Cerebellar nuclear complex (tissue), 1 donor: Measurements from ENCODE around the gene CFAP44.
"Not testable (repeated sequence)": the region's sequence is repeated elsewhere in the genome, so short reads cannot be mapped to it uniquely, and the experiment has no call there.

Experiments
- DNase-seq, 2 experiments: peaks; one replicate each; lab custom pipeline; 2025; lab: John Stamatoyannopoulos, UW

Gene CFAP44

DNA sequence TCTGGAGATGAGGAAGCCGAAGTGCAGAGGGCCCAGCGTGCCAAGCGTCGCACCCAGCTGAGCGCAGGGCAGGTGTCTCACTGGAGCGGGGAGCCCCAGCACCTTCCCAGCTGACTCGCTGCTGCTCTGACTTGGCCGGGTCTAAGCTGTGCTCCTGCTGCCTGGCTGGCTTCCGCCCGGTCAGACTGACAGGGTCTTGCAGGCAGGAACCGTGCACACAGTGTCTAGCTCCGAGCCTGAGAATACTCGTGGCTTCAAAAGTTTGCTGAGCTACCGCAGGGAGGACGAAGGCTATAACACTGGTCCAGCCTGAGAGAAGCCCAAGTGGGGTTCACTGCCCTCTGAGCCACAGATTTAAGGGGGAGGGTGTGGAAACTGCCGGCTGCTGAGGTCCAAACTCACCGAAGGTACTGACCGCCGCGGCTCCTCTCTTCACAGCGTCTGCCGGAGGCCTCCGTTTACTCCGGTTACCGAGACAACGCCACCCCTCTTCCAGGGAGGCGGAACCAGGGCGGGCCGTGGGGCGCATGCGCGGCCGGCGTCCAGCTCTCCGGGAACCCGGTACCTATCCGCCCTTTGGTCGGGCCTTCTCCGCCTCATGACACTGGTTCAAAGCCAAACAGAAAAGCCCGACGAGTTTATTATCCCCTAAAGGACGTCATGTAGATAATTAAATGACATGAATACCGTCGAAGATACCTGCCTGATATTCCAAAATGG is at the start of gene CFAP44:
Gene CFAP44, minus strand, starts transcription at position 443 of the 720 bp plus-strand sequence. CDS start 7,829 bp downstream, outside the sequence.
- DNase-seq, result no peak

GRCh38 chr3:113485161-113485609 is 43.9 kb upstream of the CFAP44 start:
- DNase-seq, result no peak

DNA sequence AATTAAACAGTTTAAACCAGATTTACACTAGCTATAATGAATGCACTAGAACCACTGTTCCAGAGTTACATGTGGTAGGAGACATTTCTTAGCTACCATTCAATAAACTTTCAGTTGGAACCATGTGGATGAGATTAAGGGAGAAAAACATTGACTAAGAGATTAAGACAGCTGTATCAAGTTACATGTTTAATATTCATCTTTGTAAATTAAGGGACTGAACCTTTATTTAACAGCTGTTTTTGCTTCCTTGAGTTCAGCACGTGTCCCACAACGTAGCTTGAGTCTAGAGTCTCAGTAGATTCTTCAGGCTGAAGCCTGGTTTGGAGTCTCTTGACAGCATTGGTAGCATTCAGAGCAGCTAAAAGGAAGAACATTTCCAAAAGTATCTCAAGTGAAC is 27.2 kb upstream of the CFAP44 start:
- DNase-seq, result no peak

- no peak for DNase-seq
These were observed 20.2 kb upstream of the CFAP44 start for GRCh38 chr3:113461488-113461887.

DNA sequence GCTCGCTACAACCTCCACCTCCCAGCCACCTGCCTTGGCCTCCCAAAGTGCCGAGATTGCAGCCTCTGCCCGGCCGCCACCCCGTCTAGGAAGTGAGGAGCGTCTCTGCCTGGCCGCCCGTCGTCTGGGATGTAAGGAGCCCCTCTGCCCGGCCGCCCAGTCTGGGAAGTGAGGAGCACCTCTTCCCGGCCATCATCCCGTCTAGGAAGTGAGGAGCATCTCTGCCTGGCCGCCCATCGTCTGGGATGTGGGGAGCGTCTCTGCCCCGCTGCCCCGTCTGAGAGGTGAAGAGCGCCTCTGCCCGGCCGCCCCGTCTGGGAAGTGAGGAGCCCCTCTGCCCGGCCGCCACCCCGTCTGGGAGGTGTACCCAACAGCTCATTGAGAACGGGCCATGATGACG is 17.3 kb upstream of the CFAP44 start:
- not testable (repeated sequence) for DNase-seq

DNA sequence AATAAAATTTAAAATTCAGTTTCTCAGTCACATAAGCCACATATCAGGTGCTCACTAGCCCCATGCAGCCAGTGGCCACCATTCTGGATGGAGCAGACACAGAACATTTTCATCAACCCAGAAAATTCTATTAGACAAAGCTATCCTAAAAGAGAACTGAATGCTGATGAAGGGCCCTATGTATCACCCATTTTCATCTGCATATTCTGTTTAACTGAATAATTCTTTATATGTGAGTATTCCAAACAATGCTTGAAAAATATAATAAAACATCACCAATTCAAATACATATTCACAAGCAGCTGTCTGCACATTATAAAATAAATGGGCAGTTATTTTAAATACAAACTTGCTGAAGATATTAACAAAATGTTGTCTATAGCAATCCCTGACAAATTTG is 14.2 kb upstream of the CFAP44 start:
- no peak for DNase-seq

DNA sequence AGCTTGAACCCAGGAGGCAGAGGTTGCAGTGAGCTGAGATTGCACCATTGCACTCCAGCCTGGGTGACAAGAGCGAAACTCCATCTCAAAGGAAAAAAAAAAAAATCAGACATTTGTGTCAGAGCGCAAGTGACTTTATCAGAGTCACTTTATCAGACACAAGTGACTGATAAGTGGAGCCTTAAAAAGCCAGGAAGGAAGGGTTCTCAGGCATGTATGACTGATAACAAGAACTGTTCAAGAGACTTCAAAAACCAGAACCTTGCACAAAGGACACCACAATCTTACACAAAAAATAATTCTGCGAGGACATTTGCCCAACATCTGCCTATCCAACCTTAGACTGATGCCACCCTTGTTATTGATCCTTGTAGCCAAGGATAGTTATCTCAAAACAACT is 13.3 kb upstream of the CFAP44 start:
- DNase-seq, result no peak

GRCh38 chr3:113454057-113454456 is 12.8 kb upstream of the CFAP44 start:
- no peak for DNase-seq

DNA sequence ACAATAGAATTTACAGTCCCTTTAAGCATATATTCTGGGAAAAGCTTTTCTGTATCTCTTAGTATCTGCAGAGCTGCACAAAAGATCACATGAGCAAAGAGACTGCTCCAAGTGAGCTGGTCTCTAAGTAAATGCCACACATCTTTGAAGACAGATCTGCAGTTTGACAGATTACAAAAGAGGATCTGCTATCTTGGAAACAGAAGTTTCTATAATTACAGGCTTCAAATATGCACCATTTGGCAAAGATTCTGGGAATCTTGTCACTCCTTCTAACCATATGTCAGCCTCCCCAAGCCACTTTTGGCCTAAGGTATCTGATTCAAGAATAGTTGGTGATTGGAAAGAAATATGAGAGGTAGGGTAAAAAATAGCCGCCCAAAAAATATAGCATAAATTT is 9.6 kb upstream of the CFAP44 start:
- no peak for DNase-seq

DNA sequence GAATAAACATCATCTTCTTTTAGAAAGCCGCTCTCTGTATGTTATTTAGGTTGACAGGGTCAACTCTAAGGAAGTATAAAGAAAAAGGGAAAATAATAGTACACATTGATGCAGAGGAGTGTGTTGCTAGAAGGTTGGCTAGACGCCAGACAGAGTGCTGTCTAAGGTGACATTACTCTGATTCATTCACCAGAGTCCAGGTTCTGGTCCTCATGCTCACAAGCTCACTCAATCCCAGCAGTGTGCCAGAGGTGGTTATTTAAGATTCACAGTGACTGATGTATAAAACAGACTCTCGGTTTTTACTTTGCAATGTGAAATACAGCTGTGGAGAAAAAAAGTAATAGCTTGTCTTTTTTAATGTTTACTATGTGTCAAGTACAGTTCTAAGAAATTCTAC is 1.7 kb downstream of the CFAP44 start:
- DNase-seq, result no peak

- DNase-seq, result no peak
These were observed 3.1 kb downstream of the CFAP44 start for GRCh38 chr3:113438224-113438623.

GRCh38 chr3:113437411-113437810 is 3.9 kb downstream of the CFAP44 start:
- no peak for DNase-seq

- DNase-seq, result no peak
These were observed 4.5 kb downstream of the CFAP44 start for GRCh38 chr3:113436809-113437208.

DNA sequence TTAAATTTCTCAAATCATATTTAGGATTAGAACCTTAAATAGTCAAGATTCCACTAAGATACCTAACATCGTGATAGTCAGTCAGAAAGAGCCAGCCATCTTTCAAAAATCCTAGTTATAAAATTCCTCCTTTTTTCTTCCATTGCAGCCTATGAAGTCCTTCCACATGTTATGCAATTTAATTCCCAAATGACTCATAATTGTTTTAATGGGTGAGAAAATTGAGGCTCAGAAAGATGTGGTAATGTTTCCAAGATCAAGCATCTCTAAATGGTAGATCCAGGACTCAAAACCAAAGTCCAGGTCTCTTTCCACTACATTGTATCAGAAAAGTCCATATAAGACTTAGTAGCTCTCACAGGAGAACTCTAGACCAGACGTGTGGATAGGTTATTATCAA is 9.5 kb downstream of the CFAP44 start:
- DNase-seq, result no peak

DNA sequence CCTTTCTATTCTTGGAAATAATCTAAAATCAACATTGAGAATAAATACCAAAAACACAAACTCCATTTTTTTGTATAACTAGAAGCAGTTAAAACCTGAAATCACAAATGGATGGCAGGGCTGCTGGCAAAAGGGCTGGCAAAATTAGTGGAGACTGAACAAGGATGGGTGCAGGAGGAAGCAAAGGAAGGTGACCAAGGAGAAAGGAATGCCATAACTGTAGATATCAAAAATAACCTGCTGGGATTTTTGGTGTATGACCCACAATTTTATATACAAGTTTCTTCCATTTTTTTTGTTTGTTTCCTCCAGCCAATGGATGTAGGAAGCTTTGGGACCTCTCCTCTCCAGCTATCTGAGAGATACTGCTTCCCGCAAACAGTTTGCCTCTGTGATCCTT is 12.7 kb downstream of the CFAP44 start:
- no peak for DNase-seq

GRCh38 chr3:113423699-113424098 is 17.6 kb downstream of the CFAP44 start:
- no peak for DNase-seq

DNA sequence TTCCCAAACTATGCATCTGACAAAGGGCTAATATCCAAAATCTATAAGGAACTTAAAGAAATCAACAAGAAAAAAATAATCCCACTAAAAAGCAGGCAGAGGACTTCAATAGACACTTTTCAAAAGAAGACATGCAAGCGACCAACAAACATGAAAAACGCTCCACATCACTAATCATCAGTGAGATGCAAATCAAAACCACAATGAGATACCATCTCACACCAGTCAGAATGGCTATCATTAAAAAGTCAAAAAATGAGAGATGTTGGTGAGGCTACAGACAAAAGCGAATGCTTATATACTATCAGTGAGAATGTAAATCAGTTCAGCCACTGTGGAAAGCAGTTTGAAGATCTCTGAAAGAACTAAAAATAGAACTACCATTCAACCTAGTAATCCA is 20.2 kb downstream of the CFAP44 start:
- DNase-seq, result no peak

DNA sequence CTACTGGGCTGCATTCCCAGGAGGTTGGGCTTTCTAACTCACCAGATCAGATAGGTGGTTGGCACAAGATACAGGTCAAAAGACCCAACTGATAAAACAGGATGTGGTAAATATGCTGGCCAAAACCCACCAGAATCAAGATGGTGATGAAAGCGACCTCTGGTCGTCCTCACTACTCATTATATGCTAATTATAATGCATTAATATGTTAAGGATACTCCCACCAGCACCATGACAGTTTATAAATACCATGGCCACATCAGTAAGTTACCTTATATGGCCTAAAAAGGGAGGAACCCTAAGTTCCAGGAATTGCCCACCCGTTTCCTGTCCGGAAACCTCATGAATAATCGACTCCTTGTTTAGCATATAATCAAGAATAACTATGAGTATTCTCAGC is 31.6 kb downstream of the CFAP44 start:
- DNase-seq, result no peak

DNA sequence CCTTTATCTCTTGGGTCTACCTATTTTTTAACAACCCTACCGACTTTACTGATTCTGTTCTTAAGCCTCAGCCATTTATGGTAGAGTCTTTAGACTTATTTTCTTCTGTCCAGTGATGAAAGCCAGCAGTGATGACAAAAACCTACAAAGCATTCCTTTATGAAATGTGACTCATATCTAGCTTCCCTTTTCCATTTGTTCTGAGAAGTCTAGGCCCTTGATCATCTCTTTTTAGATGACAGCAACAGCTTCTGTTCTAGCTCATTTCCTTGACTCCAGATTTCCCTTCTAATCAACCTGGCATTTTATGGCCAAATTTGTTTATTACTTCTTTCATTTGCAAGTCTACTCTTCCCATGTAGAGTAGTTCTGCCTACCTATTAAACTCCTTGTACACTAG is 36.1 kb downstream of the CFAP44 start:
- DNase-seq, result no peak

DNA sequence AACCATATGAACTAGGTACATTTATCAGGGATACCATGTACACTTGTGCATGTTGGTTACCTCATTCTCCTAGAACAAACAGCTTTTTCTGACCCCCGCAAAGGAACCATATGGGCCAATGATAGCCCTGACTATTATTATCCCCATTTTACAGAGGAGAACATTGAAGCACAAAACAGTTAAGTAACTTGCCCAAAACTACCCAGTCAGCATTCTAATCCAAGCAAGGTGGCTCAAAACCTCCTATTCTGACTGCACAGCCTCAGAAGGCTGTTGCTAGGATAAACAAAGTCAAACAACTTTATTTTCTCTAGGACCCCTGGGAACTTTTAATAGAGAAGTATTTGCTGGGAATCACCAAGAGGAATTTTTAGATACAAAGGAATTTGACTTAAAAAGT is 36.7 kb downstream of the CFAP44 start:
- no peak for DNase-seq
